Activated CD8-positive, alpha-beta memory T cell treated with anti-CD3 and anti-CD28 coated beads for 1 hour (primary cell): Measurements from ENCODE around the gene TRPM3.

Experiments used
- DNase-seq, 2 donors: peaks; one replicate each; pipeline ENCODE4 v3.0.0-alpha.2; 2020; ENCODE audit warnings: low read depth in 1 of 2; ENCODE audit errors: extremely low read depth in 1 of 2

The TRPM3 gene

GRCh38 chr9:70537084-70537483 lies 584.3 kb downstream of the TRPM3 start:
- no peak for DNase-seq

DNA sequence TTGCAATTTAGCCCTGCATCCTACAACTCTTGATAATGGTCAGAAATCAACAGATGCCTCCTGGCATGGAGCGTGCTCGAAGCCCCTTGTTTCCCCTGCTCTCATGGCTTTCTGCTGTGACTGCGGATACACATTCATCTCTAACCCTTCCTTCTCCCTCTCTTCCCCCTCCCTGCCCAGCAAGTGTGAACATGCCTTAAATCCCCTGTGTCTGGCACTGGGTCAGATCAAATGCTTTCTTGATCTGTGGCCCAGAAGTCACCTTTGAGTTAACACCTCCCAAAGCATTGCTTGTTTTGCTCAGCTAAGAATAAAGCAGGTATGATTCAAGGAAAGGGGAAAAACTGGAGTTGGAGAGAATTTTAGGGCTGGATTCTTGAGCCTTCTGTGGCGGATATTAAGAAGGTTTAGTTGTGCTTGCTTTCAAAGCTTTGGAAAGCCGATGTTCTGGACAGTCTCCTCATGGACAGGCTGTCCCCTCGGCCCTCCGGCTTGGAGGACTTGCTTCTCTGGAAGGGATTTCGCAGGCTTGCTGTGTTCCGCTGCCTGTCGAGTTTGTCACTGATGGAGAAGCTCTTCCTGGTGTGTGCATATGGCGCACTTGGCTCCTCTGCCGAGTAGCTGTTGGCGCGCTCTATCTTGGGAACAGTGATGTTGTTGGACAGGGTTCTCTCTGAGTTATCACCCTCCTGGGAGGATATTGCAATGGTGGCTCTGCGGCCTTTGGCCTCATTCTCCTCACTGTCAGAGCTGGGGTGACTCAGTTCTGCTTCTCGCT lies 585.7 kb downstream of the TRPM3 start:
- DNase-seq = no peak

- DNase-seq = no peak
Observed at GRCh38 chr9:70534471-70534870, 587.0 kb downstream of the TRPM3 start.

- no peak for DNase-seq
Observed at GRCh38 chr9:70534061-70534460, 587.4 kb downstream of the TRPM3 start.

GRCh38 chr9:70533492-70533891 lies 587.9 kb downstream of the TRPM3 start:
- no peak for DNase-seq

GRCh38 chr9:70532716-70533115 lies 588.7 kb downstream of the TRPM3 start:
- no peak for DNase-seq

DNA sequence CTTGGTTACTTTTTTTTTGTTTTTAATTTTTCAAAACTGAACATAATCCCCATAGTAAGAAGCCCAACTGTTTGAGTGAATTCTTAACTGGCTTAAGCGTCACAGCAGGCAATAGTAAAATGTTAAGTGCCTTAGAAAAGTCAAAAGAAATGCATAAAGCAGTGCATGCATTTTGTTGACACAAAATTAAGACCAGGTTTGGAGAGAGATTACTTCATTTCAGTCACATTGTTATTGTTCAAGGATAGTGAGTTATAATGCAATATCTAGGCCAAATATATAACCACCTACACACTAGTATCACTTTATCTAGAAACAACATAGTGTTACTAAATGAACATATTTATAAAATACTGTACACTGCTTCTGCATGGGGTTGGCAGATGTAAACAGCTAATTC lies 590.1 kb downstream of the TRPM3 start:
- DNase-seq = no peak

GRCh38 chr9:70530716-70531115 lies 590.7 kb downstream of the TRPM3 start:
- DNase-seq = no peak

- DNase-seq = no peak
Observed at GRCh38 chr9:70529833-70530232, 591.6 kb downstream of the TRPM3 start.

GRCh38 chr9:70529377-70529776 lies 592.0 kb downstream of the TRPM3 start:
- no peak for DNase-seq

- DNase-seq = no peak
Observed at GRCh38 chr9:70526902-70527301, 594.5 kb downstream of the TRPM3 start.

GRCh38 chr9:70525519-70525918 lies 595.9 kb downstream of the TRPM3 start:
- no peak for DNase-seq

- DNase-seq = no peak
Observed at GRCh38 chr9:70519912-70520724, 601.3 kb downstream of the TRPM3 start.

DNA sequence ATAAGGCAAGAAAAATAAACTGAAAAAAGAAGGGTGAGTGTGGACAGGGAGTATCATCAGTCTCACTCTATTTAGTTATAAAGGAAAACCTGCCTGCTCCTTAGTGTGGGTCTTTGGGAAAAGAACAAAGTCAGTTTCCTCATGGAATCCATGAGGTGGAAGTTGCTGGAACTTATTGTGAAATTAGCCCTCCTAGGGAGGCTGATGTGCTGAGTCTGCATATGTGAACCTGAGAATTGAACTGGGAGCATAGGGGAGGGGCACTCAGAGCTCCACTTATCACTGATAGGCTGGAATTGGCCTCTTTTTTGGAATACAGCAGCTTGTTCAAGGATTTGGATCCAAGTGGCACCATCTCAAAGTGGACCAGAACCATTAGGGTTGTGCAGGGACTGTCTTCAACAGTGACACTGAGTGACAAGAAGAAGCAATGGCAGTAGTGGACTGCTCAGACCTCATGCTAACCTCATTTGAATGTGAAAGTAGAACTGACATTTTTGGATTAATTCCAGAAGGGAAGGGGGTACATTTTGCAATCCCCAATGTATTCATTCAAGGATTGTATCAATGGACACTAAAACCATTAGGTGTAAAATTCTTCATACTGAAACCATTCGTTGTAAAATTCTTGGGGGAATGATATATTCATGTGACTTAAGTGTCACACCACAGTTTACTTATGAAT lies 603.4 kb downstream of the TRPM3 start:
- DNase-seq = no peak

- DNase-seq = no peak
Observed at GRCh38 chr9:70514273-70514672, 607.1 kb downstream of the TRPM3 start.

DNA sequence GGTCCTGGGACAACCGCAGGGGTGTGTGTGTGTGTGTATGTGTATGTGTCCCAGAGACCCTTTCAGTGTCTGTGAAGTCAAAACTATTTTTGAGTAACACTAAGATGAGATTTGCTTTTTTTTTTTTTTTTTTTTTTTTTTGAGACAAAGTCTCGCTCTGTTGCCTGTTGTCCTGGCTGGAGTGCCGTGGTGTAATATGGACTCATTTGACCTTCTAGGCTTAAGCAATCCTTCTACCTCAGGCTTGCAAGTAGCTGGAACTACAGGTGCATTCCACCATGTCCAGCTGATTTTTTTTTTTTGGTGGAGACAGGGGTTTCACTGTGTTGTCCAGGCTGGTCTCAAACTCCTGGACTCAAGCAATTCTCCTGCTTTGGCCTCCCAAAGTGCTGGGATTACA lies 609.6 kb downstream of the TRPM3 start:
- DNase-seq = no peak

DNA sequence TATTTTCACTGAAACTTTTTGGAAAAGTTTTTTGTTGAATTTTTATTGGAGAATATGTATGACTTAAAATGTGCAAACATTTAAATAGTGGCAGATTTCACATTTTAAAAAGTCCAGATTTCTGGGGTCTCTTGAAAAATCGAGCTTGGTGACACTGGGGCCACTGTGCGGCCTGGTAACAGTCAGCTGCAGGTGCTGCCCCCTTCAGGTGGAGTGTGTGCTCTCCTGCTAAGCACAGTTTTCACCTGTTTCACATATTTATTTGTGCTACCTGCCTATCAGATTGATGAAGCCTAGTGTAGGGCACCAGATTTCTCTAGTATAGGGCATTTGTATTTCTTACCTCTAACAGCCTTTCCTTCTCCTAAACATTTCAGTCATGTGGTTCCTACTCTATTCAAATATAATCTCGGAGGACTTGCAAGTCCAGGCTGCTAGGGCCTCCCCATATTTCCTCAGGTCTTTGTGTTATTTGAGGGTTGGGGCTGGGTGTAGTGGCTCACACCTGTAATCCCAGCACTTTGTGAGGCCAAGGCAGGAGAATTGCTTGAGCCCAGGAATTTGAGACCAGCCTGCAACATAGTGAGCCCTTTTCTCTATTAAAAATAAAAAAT lies 611.2 kb downstream of the TRPM3 start:
- no peak for DNase-seq

- DNase-seq = no peak
Observed at GRCh38 chr9:70506159-70506558, 615.3 kb downstream of the TRPM3 start.

- DNase-seq = no peak
Observed at GRCh38 chr9:70504834-70505233, 616.6 kb downstream of the TRPM3 start.

- no peak for DNase-seq
Observed at GRCh38 chr9:70502690-70503089, 618.7 kb downstream of the TRPM3 start.

DNA sequence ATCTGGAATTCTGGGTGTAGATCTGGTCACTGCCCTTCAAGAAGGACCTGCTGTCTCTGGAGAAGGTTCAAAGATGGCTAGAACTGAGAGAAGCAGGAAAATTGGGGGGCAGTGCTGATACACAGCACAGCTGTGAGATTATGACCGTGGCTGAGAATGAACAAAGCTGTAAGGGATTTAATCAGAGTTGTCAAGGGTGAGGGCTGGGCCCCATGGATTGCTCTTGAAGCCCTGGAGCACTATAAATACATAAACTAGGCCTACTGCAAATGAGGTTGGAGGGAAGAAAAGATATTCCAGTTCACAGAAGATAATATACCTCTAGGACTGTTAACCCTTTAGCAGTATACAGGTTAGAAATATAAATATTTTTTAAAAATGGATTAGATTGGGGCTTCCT lies 620.6 kb downstream of the TRPM3 start:
- no peak for DNase-seq
